MM.1S (cell line): ENCODE measurements around the gene FAIM2.

Source experiments
- DNase-seq: peaks from one replicate; pipeline ENCODE4 v3.0.0-alpha.2; 2015
- H2AFZ ChIP-seq: fragments of 300-600 bp; sonication (generic); 2 replicates; pipeline ENCODE4 v1.6.0; 2016; ENCODE audit warnings: antibody characterized with exemption, low read length
- H3F3A ChIP-seq: fragments of 300-600 bp; sonication (generic); 2 replicates; pipeline ENCODE4 v1.6.1; 2016; ENCODE audit warnings: mild to moderate bottlenecking, antibody characterized with exemption, low read length, moderate library complexity, mixed read lengths; ENCODE audit not compliant: insufficient read depth
- H3K27ac ChIP-seq: fragments of 300-600 bp; sonication (generic); 2 replicates; pipeline ENCODE4 v1.5.1; 2016; ENCODE audit warnings: mild to moderate bottlenecking, low read length
- H3K27me3 ChIP-seq: fragments of 300-600 bp; sonication (generic); replicated peaks from 2 replicates; pipeline ENCODE4 v1.6.0; 2016; ENCODE audit warnings: low read length; ENCODE audit not compliant: insufficient read depth
- H3K36me3 ChIP-seq: fragments of 300-600 bp; sonication (generic); replicated peaks from 2 replicates; pipeline ENCODE4 v1.6.1; 2016; ENCODE audit warnings: mild to moderate bottlenecking, low read length, mixed read lengths; ENCODE audit not compliant: insufficient read depth
- H3K4me1 ChIP-seq: fragments of 300-600 bp; sonication (generic); 2 replicates; pipeline ENCODE4 v1.6.1; 2016; ENCODE audit warnings: low read length, mixed read lengths
- H3K4me2 ChIP-seq: fragments of 300-600 bp; sonication (generic); 2 replicates; pipeline ENCODE4 v1.6.0; 2016; ENCODE audit warnings: low read depth, low read length
- H3K4me3 ChIP-seq: fragments of 300-600 bp; sonication (generic); 2 replicates; pipeline ENCODE4 v1.5.1; 2016; ENCODE audit warnings: low read length, mixed read lengths
- H3K79me2 ChIP-seq: fragments of 300-600 bp; sonication (generic); 2 replicates; pipeline ENCODE4 v1.6.1; 2016; ENCODE audit warnings: mixed run types, low read length, mixed read lengths
- H3K9ac ChIP-seq: fragments of 300-600 bp; sonication (generic); 2 replicates; pipeline ENCODE4 v1.6.1; 2016; ENCODE audit warnings: low read length, mixed read lengths
- H3K9me2 ChIP-seq: fragments of 300-600 bp; sonication (generic); replicated peaks from 2 replicates; pipeline ENCODE4 v1.6.1; 2016; ENCODE audit warnings: mild to moderate bottlenecking, low read length, mixed read lengths; ENCODE audit not compliant: insufficient read depth
- H3K9me3 ChIP-seq: fragments of 300-600 bp; sonication (generic); replicated peaks from 2 replicates; pipeline ENCODE4 v1.6.1; 2016; ENCODE audit warnings: mild to moderate bottlenecking, low read length, mixed read lengths; ENCODE audit not compliant: insufficient read depth
- H4K20me1 ChIP-seq: fragments of 300-600 bp; sonication (generic); 2 replicates; pipeline ENCODE4 v1.6.1; 2016; ENCODE audit warnings: mild to moderate bottlenecking, low read length, moderate library complexity, mixed read lengths; ENCODE audit not compliant: insufficient read depth
- EZH2 ChIP-seq: fragments of 300-600 bp; sonication (generic); optimal IDR thresholded peaks from 2 replicates; pipeline ENCODE3; 2017; ENCODE audit warnings: low read depth, mild to moderate bottlenecking, antibody characterized with exemption, low read length, mixed read lengths
- EZH2phosphoT487 ChIP-seq: fragments of 300-600 bp; sonication (generic); IDR thresholded peaks from 2 replicates; pipeline ENCODE4 v1.6.1; 2018; ENCODE audit warnings: antibody characterized with exemption, low read length
- TF ChIP-seq, protein P1 (sequence below): fragments of 300-600 bp; sonication (generic); IDR thresholded peaks from 2 replicates; pipeline ENCODE4 v1.5.1; 2016; ENCODE audit warnings: antibody characterized with exemption, low read length, mixed read lengths

FAIM2 gene

DNA sequence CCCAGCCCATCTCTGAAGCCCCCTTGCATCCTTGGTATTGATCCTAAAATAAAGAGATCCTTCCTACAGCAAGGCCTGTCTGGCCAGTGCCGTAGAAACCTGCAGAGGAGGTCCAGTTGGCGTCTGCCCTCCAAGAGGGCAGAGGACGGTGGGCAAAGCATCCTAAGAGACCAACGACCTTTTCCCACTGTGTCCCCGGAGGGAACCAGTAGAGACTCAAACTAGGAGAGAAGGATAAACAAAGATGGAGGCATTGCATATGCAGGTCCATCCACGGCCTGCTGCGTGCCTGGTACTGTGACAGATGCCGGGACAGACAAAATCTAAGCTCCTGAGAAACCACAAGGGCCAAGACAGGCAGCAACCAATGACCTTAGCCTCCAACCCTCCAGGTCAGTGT, 79.3 kb downstream of the FAIM2 start:
- H4K20me1 ChIP-seq: no peaks in the 10 kb centered on the region
- TF ChIP-seq, protein P1, sequence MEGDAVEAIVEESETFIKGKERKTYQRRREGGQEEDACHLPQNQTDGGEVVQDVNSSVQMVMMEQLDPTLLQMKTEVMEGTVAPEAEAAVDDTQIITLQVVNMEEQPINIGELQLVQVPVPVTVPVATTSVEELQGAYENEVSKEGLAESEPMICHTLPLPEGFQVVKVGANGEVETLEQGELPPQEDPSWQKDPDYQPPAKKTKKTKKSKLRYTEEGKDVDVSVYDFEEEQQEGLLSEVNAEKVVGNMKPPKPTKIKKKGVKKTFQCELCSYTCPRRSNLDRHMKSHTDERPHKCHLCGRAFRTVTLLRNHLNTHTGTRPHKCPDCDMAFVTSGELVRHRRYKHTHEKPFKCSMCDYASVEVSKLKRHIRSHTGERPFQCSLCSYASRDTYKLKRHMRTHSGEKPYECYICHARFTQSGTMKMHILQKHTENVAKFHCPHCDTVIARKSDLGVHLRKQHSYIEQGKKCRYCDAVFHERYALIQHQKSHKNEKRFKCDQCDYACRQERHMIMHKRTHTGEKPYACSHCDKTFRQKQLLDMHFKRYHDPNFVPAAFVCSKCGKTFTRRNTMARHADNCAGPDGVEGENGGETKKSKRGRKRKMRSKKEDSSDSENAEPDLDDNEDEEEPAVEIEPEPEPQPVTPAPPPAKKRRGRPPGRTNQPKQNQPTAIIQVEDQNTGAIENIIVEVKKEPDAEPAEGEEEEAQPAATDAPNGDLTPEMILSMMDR: no peak
- TF ChIP-seq EZH2phosphoT487: no peak
- TF ChIP-seq EZH2: no peak
- DNase-seq: no peak
- H3K4me1 ChIP-seq: peaks cover 11% of the 10 kb centered on the region
- H3K27ac ChIP-seq: no peak overlapping the region
- H3K9ac ChIP-seq: no peak overlapping the region
- H3K9me2 ChIP-seq: no peaks in the 10 kb centered on the region
- H3K79me2 ChIP-seq: no peaks in the 10 kb centered on the region
- H3F3A ChIP-seq: no peaks in the 10 kb centered on the region; the same call in 1 of the 2 replicates
- no peaks in the 10 kb centered on the region for H3K9me3 ChIP-seq
- peaks cover 40% of the 10 kb centered on the region for H3K27me3 ChIP-seq
- no peak overlapping the region for H3K4me2 ChIP-seq
- H3K36me3 ChIP-seq: no peaks in the 10 kb centered on the region
- no peak overlapping the region for H3K4me3 ChIP-seq
- H2AFZ ChIP-seq: no peak overlapping the region

DNA sequence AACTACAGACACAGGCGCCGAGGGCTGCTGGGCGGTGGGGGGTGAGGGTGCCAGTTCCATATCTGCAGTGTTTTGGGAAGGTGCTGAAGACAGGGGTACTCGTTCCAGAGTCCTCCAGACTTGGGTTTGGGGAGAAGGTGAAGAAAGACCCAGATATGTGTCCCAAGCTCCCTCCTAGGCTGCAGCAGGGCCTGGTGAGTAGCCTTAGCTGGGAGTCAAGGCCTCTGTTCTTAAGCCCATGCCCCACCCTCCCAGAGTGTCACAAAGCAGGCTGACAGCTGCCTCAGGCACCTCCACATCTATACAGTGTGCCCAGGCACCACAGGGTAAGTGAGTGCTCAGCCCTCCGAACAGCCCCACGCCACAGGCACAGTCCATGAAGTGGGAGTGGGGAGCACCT, 79.7 kb downstream of the FAIM2 start:
- TF ChIP-seq EZH2 (no peak), EZH2phosphoT487 (no peak)
- TF ChIP-seq, protein P1: no peak
- H3K9me2 ChIP-seq: no peaks in the 10 kb centered on the region
- H3K9ac ChIP-seq: no peak overlapping the region
- no peak overlapping the region for H3K4me2 ChIP-seq
- H3F3A ChIP-seq: no peaks in the 10 kb centered on the region; the same call in 1 of the 2 replicates
- no peak overlapping the region for H3K27ac ChIP-seq
- DNase-seq: no peak
- no peak overlapping the region for H2AFZ ChIP-seq
- H3K36me3 ChIP-seq: no peaks in the 10 kb centered on the region
- H3K27me3 ChIP-seq: peaks cover 36% of the 10 kb centered on the region
- H3K79me2 ChIP-seq: no peaks in the 10 kb centered on the region
- no peak overlapping the region for H3K4me3 ChIP-seq
- H3K4me1 ChIP-seq: peaks cover 10% of the 10 kb centered on the region
- no peaks in the 10 kb centered on the region for H3K9me3 ChIP-seq
- no peaks in the 10 kb centered on the region for H4K20me1 ChIP-seq

DNA sequence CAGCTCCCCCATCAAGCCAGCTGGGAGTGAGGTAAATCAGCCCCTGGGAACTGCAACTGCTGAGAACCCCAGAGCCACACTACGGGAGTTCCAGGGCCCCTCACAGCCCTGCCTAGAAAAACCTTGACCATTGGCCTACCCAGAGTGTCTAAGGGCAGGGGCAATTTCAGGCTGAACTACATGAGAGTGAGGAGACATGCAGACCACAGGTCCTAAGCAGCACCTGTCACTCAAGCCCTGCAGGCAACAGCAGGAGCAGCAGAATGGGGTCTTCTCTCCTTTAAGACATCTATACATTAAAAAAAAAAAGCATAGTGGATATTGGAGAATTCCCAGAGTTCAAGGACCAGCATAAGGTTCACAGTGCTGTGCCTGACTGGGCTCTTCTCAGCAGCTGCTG, 80.3 kb downstream of the FAIM2 start:
- no peak for DNase-seq
- Histone ChIP-seq H3K27me3 (peaks cover 32% of the 10 kb centered on the region), H2AFZ (no peak overlapping the region), H3K9me3 (no peaks in the 10 kb centered on the region), H3K4me2 (no peak overlapping the region), H4K20me1 (no peaks in the 10 kb centered on the region), H3K9me2 (no peaks in the 10 kb centered on the region), H3K79me2 (no peaks in the 10 kb centered on the region), H3K4me1 (peaks cover 7% of the 10 kb centered on the region; the same call in 1 of the 2 replicates), H3K4me3 (no peak overlapping the region), H3F3A (no peaks in the 10 kb centered on the region; the same call in 1 of the 2 replicates), H3K36me3 (no peaks in the 10 kb centered on the region), H3K9ac (no peak overlapping the region), H3K27ac (no peak overlapping the region)
- TF ChIP-seq, protein P1: no peak
- no peak for TF ChIP-seq EZH2phosphoT487
- TF ChIP-seq EZH2: no peak
